Esophagus mucosa (tissue), 1 donor: ENCODE data around the gene CA10. TPM values are rescaled to one million over a fixed set of nuclear protein-coding genes. Genes with fewer than 3 reads are reported as not detected.

Source experiments
- ATAC-seq: fragments of 200-7000 bp; cut with Tn5 transposase; one replicate; pipeline ENCODE4 v1.9.1; 2020
- total RNA-seq: library from RNA; stranded (reverse); gene quantifications from one replicate; pipeline ENCODE4 v1.2.4, GENCODE V29; 2023
- donor health status: DM: yes; HTN: yes; CAD: no.

CA10 gene
- total RNA-seq, 1 donor from 2014 or later, result not detected

GRCh38 chr17:51855806-51856205 lies 302.7 kb downstream of the CA10 start:
- no peak for ATAC-seq

- ATAC-seq, result no peak
Measured at GRCh38 chr17:51853857-51854256, 304.7 kb downstream of the CA10 start.

- no peak for ATAC-seq
Measured at GRCh38 chr17:51852603-51853002, 305.9 kb downstream of the CA10 start.

- ATAC-seq, result no peak
Measured at GRCh38 chr17:51850201-51850600, 308.3 kb downstream of the CA10 start.

- ATAC-seq, result no peak
Measured at GRCh38 chr17:51848451-51848850, 310.1 kb downstream of the CA10 start.

GRCh38 chr17:51846566-51846965 lies 311.9 kb downstream of the CA10 start:
- no peak for ATAC-seq

GRCh38 chr17:51845776-51846175 lies 312.7 kb downstream of the CA10 start:
- no peak for ATAC-seq

GRCh38 chr17:51842763-51843162 lies 315.8 kb downstream of the CA10 start:
- no peak for ATAC-seq

- no peak for ATAC-seq
Measured at GRCh38 chr17:51841669-51842068, 316.8 kb downstream of the CA10 start.

- no peak for ATAC-seq
Measured at GRCh38 chr17:51840688-51841087, 317.8 kb downstream of the CA10 start.

GRCh38 chr17:51833620-51834019 lies 324.9 kb downstream of the CA10 start:
- no peak for ATAC-seq

GRCh38 chr17:51833045-51833444 lies 325.5 kb downstream of the CA10 start:
- no peak for ATAC-seq

- ATAC-seq, result no peak
Measured at GRCh38 chr17:51830886-51831285, 327.6 kb downstream of the CA10 start.

GRCh38 chr17:51830451-51830850 lies 328.1 kb downstream of the CA10 start:
- ATAC-seq, result no peak

GRCh38 chr17:51828901-51829300 lies 329.6 kb downstream of the CA10 start:
- ATAC-seq, result no peak

GRCh38 chr17:51827140-51827539 lies 331.4 kb downstream of the CA10 start:
- ATAC-seq, result no peak

GRCh38 chr17:51820766-51821165 lies 337.7 kb downstream of the CA10 start:
- ATAC-seq, result no peak

- ATAC-seq, result peak; percentile 71
Measured at GRCh38 chr17:51820252-51820651, 338.3 kb downstream of the CA10 start.

- no peak for ATAC-seq
Measured at GRCh38 chr17:51819341-51820219, 338.9 kb downstream of the CA10 start.

- no peak for ATAC-seq
Measured at GRCh38 chr17:51818777-51819176, 339.7 kb downstream of the CA10 start.

- no peak for ATAC-seq
Measured at GRCh38 chr17:51817955-51818354, 340.6 kb downstream of the CA10 start.

- ATAC-seq, result no peak
Measured at GRCh38 chr17:51817117-51817516, 341.4 kb downstream of the CA10 start.

- ATAC-seq, result no peak
Measured at GRCh38 chr17:51815097-51815496, 343.4 kb downstream of the CA10 start.

- ATAC-seq, result no peak
Measured at GRCh38 chr17:51814521-51814920, 344.0 kb downstream of the CA10 start.

GRCh38 chr17:51813784-51814174 lies 344.7 kb downstream of the CA10 start:
- no peak for ATAC-seq
